Prostate gland (tissue), 2 donors: Measurements from ENCODE around the gene DHX9. TPM values are rescaled to one million over a fixed set of nuclear protein-coding genes. Genes with fewer than 3 reads are reported as not detected.

Experiments used
- DNase-seq: peaks from one replicate; pipeline ENCODE4 v3.0.0-alpha.2; 2019; ENCODE audit warnings: low spot score
- H3K27ac ChIP-seq, 2 donors: fragments of 200-600 bp; sonication (generic); 2 replicates each; pipeline ENCODE4 v1.5.1; 2017 to 2019
- H3K27me3 ChIP-seq: fragments of 200-600 bp; sonication (generic); replicated peaks from 2 replicates; pipeline ENCODE4 v1.5.1; 2019; ENCODE audit not compliant: insufficient read depth
- H3K36me3 ChIP-seq, 2 donors: fragments of 200-600 bp; sonication (generic); 1 replicate in 1 of 2; 2 replicates in 1 of 2; pipeline versions ENCODE4 v1.5.1 to v1.8.1; 2017 to 2019
- H3K4me1 ChIP-seq: fragments of 200-600 bp; sonication (generic); replicated peaks from 2 replicates; pipeline ENCODE4 v1.5.1; 2019
- H3K4me3 ChIP-seq, 2 donors: fragments of 200-600 bp; sonication (generic); 2 replicates each; pipeline ENCODE4 v1.5.1; 2017 to 2019
- H3K9me3 ChIP-seq: fragments of 200-600 bp; sonication (generic); 2 replicates; pipeline ENCODE4 v1.5.1; 2017
- POLR2A ChIP-seq: fragments of 450-650 bp; IDR thresholded peaks from one replicate; pipeline ENCODE4 v1.6.1; 2016; ENCODE audit warnings: antibody characterized with exemption, mild to moderate bottlenecking
- POLR2AphosphoS5 ChIP-seq: sonication (generic); formaldehyde crosslinking; IDR thresholded peaks from one replicate; pipeline ENCODE4 v1.6.1; 2017; ENCODE audit warnings: antibody characterized with exemption
- WGBS: methylation state at CpG from one replicate; pipeline ENCODE4 v1.1.5; 2018; 5-methylcytosine and 5-hydroxymethylcytosine counted together
- intact Hi-C: fragments of 100-400 bp; cut with DNase I; formaldehyde crosslinking; loops from one replicate; pipeline ENCODE4 v1.14.2; 2022
- total RNA-seq, 2 donors: library from RNA; depleted of rRNA; stranded (reverse); fragments of >200 nt; gene quantifications; one replicate each; pipeline ENCODE4 v1.1.0, GENCODE V29; 2016
- TF ChIP-seq, protein P1 (sequence below), 4 experiments: fragments of 200-600 bp in 2 of 4; fragments of 450-650 bp in 2 of 4; sonication (generic) in 2 of 4; IDR thresholded peaks; 1 replicate in 3 of 4; 2 replicates in 1 of 4; pipeline ENCODE4 v1.5.1; 2016 to 2019; ENCODE audit warnings: antibody characterized with exemption in 4 of 4, mild to moderate bottlenecking in 2 of 4, moderate library complexity in 2 of 4

The DHX9 gene
- total RNA-seq, 2 donors from 2014 or later = 97.4 to 103 TPM

DNA sequence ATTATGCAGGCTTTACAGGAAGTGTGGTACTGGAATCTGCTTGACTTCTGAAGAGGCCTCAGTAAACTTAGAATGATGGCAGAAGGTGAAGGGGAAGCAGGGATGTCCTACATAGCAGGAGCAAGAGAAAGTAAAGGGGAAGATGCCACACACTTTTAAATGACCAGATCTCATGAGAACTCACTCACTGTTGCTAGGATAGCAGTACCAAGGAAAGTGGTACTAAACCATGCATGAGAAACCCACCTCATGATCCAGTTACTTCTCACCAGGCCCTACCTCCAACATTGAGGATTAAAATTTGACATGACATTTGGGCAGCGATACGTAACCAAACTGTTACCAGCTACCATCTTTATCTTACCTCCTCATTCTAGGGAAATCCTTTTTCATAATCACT is 9.6 kb downstream of the DHX9 start:
- no peak for DNase-seq
- 97% methylated on average over 2 of the region's 2 CpGs for WGBS
- Histone ChIP-seq H3K36me3 (peaks cover 0 to 6% of the 10 kb centered on the region in 2 donors), H3K27ac (no peak overlapping the region), H3K4me1 (no peaks in the 10 kb centered on the region), H3K4me3 (no peak overlapping the region), H3K9me3 (no peaks in the 10 kb centered on the region), H3K27me3 (no peaks in the 10 kb centered on the region)
- intact Hi-C loops = no loop called here
- TF ChIP-seq POLR2AphosphoS5 (no peak), POLR2A (no peak)
- TF ChIP-seq, protein P1, sequence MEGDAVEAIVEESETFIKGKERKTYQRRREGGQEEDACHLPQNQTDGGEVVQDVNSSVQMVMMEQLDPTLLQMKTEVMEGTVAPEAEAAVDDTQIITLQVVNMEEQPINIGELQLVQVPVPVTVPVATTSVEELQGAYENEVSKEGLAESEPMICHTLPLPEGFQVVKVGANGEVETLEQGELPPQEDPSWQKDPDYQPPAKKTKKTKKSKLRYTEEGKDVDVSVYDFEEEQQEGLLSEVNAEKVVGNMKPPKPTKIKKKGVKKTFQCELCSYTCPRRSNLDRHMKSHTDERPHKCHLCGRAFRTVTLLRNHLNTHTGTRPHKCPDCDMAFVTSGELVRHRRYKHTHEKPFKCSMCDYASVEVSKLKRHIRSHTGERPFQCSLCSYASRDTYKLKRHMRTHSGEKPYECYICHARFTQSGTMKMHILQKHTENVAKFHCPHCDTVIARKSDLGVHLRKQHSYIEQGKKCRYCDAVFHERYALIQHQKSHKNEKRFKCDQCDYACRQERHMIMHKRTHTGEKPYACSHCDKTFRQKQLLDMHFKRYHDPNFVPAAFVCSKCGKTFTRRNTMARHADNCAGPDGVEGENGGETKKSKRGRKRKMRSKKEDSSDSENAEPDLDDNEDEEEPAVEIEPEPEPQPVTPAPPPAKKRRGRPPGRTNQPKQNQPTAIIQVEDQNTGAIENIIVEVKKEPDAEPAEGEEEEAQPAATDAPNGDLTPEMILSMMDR (IDR thresholded peaks at IDR 0.05) = no peak

DNA sequence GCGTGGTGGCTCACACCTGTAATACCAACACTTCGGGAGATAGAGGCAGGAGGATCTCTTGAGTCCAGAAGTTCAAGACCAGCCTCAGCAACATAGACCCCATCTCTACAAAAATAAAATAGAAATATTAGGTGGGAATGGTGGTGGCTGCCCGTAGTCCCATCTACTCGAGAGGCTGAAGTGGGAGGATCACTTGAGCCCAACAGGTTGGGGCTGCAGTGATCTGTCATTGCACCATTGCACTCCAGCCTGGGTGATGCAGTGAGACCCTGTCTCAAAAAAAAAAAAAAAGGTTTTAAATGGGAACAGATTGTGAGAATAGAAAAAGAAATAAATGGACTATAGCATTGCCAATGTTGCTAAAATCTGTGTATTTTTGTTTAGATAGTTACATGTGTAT is 11.2 kb downstream of the DHX9 start:
- DNase-seq = no peak
- Histone ChIP-seq H3K9me3 (no peaks in the 10 kb centered on the region), H3K4me1 (no peaks in the 10 kb centered on the region), H3K27me3 (no peaks in the 10 kb centered on the region), H3K36me3 (peaks cover 7 to 17% of the 10 kb centered on the region in 2 donors), H3K27ac (no peak overlapping the region), H3K4me3 (no peak overlapping the region)
- no peak for TF ChIP-seq POLR2AphosphoS5
- TF ChIP-seq POLR2A = no peak
- TF ChIP-seq, protein P1 (IDR thresholded peaks at IDR 0.05) = no peak
- intact Hi-C loops = no loop called here
- WGBS = 97% methylated on average over 4 of the region's 4 CpGs

DNA sequence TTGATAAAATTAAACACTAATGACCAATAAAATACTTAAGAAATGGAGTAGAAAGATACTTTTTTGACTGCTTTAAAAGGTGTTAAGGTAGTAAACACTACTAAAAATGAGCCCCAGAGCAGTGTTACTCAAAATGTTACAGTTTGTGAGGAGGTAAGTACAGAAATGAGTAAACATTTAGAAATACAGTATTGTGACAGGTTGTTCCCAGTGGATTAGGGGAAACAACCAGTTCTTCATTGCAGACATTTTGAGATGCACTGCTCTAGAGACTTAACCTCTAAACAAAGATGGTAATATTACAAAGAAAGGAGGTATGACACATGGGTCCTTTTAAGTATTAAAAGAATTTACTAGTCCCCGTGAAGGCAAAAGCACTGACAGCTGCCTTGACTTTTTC is 12.7 kb downstream of the DHX9 start:
- Histone ChIP-seq H3K27me3 (no peaks in the 10 kb centered on the region), H3K36me3 (peaks cover 14 to 19% of the 10 kb centered on the region in 2 donors), H3K4me3 (no peak overlapping the region), H3K4me1 (no peaks in the 10 kb centered on the region), H3K9me3 (no peaks in the 10 kb centered on the region), H3K27ac (no peak overlapping the region)
- TF ChIP-seq, protein P1 (IDR thresholded peaks at IDR 0.05) = no peak
- TF ChIP-seq POLR2AphosphoS5 = no peak
- no peak for TF ChIP-seq POLR2A
- 67% methylated on average over 1 of the region's 1 CpG for WGBS
- DNase-seq = no peak
- intact Hi-C loops = no loop called here

DNA sequence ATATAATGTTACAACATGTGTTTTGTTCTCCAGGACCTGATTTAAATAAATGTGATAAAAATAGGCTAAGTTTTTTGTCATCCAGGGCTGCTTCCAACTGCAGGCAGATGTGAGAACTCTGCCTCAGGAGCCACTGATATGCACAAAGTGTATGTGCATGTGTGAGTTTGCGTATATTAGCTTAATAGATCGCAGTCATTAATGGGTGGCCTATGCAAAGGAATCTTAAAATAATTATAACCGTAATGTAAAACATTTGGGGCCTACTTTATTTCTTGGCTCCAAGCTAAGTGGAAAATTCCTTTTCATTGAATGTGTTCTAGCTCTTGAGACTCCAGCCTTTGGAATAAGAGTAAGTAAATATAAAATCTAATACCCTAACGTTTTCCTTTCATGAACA is 16.8 kb downstream of the DHX9 start:
- 66% methylated on average over 4 of the region's 4 CpGs for WGBS
- peaks cover 19 to 43% of the 10 kb centered on the region in 2 donors for H3K36me3 ChIP-seq
- no peak for TF ChIP-seq POLR2A
- no peak for TF ChIP-seq POLR2AphosphoS5
- TF ChIP-seq, protein P1 (IDR thresholded peaks at IDR 0.05) = no peak

DNA sequence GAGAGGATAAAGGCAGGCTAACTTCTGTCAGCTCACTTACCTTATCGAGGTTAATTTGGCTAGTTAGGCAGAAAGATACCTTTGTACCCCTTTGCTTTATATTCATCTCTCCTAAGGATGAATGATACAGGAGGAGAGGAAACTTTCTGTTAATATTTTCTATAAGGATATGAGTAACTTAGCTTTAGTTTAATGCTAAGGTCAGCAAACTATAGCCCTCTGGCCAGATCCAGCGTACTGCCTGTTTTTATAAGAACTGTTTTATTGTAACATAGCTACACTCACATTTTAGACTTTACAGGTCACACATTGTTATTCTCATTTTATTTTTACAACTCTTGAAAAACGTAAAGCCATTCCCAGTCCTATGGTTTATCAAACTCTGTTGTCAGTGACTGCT is 18.1 kb downstream of the DHX9 start:
- Histone ChIP-seq H3K27me3 (no peaks in the 10 kb centered on the region), H3K4me3 (no peak overlapping the region), H3K27ac (no peak overlapping the region), H3K36me3 (peaks cover 19 to 48% of the 10 kb centered on the region in 2 donors), H3K4me1 (no peaks in the 10 kb centered on the region), H3K9me3 (no peaks in the 10 kb centered on the region)
- intact Hi-C loops = no loop called here
- 71% methylated on average over 3 of the region's 3 CpGs for WGBS
- TF ChIP-seq POLR2AphosphoS5 = peak; percentile 10
- TF ChIP-seq, protein P1 (IDR thresholded peaks at IDR 0.05) = no peak
- no peak for TF ChIP-seq POLR2A
- DNase-seq = no peak

More for the DNA sequence above, 16.8 kb downstream of the DHX9 start:
- no peaks in the 10 kb centered on the region for H3K9me3 ChIP-seq
- intact Hi-C loops = no loop called here
- DNase-seq = no peak
- no peak overlapping the region for H3K4me3 ChIP-seq
- H3K27ac ChIP-seq = no peak overlapping the region
- H3K27me3 ChIP-seq = no peaks in the 10 kb centered on the region
- no peaks in the 10 kb centered on the region for H3K4me1 ChIP-seq
